Naive thymus-derived CD8-positive, alpha-beta T cell (primary cell): ENCODE measurements around the gene CYP1A2. TPM values are rescaled to one million over a fixed set of nuclear protein-coding genes. Genes with fewer than 3 reads are reported as not detected.

Source experiments
- ATAC-seq, 2 donors: fragments of 150-1000 bp; cut with Tn5 transposase in 1 of 2; sonication (Bioruptor Pico), chemical (Tn5 transposase) in 1 of 2; 1 replicate in 1 of 2; 2 replicates in 1 of 2; pipeline ENCODE4 v1.10.0; 2021; ENCODE audit warnings: mild to moderate bottlenecking in 2 of 2, moderate library complexity in 2 of 2
- POLR2A ChIA-PET: fragments of 350-600 bp; sonication (Branson Sonifier 250); formaldehyde crosslinking; loops from one replicate; lab custom pipeline; 2021; ENCODE audit warnings: antibody characterized with exemption; lab: Charles Lee
- DNase-seq, 10 donors: peaks; one replicate each; pipeline versions ENCODE4 v3.0.0 to v3.0.0-alpha.2; 2020 to 2022
- H3K27ac Mint-ChIP-seq, 10 donors: one replicate each; pipeline ENCODE4 v1.8.0; 2020 to 2022; ENCODE audit warnings: mild to moderate bottlenecking in 10 of 10, mixed read lengths in 10 of 10, moderate library complexity in 4 of 10, inconsistent platforms in 1 of 10
- H3K27me3 Mint-ChIP-seq, 5 donors: one replicate each; pipeline ENCODE4 v1.8.0; 2021 to 2022; ENCODE audit warnings: mixed read lengths in 5 of 5
- H3K36me3 Mint-ChIP-seq, 3 donors: one replicate each; pipeline ENCODE4 v1.8.0; 2020 to 2022; ENCODE audit warnings: mixed read lengths in 3 of 3, mild to moderate bottlenecking in 2 of 3, inconsistent platforms in 1 of 3
- H3K4me1 Mint-ChIP-seq, 4 donors: one replicate each; pipeline ENCODE4 v1.8.0; 2021 to 2022; ENCODE audit warnings: mixed read lengths in 4 of 4
- H3K4me3 Mint-ChIP-seq, 10 donors: one replicate each; pipeline ENCODE4 v1.8.0; 2020 to 2022; ENCODE audit warnings: mild to moderate bottlenecking in 10 of 10, mixed read lengths in 10 of 10, moderate library complexity in 6 of 10, inconsistent platforms in 1 of 10
- H3K9me3 Mint-ChIP-seq, 9 donors: one replicate each; pipeline ENCODE4 v1.8.0; 2020 to 2022; ENCODE audit warnings: mixed read lengths in 9 of 9, mild to moderate bottlenecking in 3 of 9, inconsistent platforms in 1 of 9, moderate library complexity in 1 of 9
- polyA plus RNA-seq, 3 donors: library from polyadenylated mRNA; unstranded; fragments of 300-500 nt; fragmentation: Illumina TruSeq; gene quantifications; one replicate each; pipeline ENCODE4 v1.2.3, GENCODE V29; 2021
- total RNA-seq, 8 experiments: library from RNA in 2 of 8; stranded (reverse) in 2 of 8; gene quantifications; one replicate each; pipeline ENCODE4 v1.2.3 and lab custom pipeline; 2021 to 2026

The CYP1A2 gene
- total and polyA plus RNA-seq, 5 experiments from 2014 or later, result not detected

DNA sequence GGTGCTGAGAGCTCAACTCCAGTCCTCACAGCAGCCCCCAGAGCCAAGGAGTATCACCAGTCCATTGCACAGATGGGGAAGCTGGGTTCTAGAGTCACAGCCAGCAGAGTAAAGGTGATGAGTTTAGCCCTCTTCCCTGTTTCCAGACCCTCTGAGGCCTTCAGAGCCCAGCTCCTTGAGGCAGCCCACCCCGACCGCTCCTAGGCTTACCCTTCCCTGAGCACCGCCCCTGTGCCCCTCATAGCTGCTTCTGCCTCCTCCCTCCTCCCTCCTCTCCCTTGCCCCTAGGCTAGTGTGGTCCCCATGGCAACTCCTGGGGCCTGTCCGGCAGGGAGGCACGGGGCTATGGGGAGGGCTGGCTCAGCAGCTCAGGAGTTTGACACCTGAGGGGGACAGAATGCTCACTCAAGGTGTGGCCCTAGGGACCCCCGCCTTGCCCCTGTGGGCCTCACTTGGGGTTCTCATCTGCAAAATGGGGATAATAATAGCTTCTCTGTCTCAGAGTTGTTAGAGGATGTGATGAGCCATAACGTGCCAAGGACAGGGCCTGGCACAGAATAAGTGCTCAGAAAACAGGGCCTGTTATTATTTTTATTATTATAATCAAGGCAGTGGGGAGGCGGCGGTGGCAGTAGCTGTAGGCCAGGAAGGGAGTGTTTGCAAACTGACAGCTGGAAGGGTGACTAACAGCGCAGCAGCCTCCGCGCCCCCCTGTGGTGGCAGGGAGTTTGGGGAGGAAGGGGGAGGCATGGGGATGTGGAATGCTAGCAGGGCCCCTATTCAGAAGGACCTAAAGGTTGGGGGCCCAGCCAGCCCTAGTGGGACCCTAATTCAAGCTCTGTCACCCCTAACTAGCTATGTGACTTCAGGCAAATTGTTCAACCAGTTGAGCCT, 44.7 kb downstream of the CYP1A2 start:
- DNase-seq, result peak; percentile 67 to 86 (median 72)
- ATAC-seq, result peak; percentile 46 to 48
- Mint-ChIP-seq H3K27ac (peak overlapping the region; percentile 81 to 94 (median 90)), H3K9me3 (no peaks in the 10 kb centered on the region), H3K4me3 (peak overlapping the region; percentile 61 to 96 (median 82)), H3K27me3 (no peaks in the 10 kb centered on the region), H3K36me3 (peaks cover 0 to 24% (median 0%) of the 10 kb centered on the region in 3 donors), H3K4me1 (peaks cover 40 to 93% (median 89%) of the 10 kb centered on the region in 4 donors)
- POLR2A ChIA-PET, result interaction anchor here (0.6 to 32.7 kb wide), 11 partner anchors 2 to 166 kb away, joined by 3 to 1300 read pairs (median 4); partner anchors contain the start of genes CSK, FAM219B and LMAN1L

GRCh38 chr15:74794248-74794969, 45.8 kb downstream of the CYP1A2 start:
- Mint-ChIP-seq H3K4me1 (peaks cover 38 to 93% (median 89%) of the 10 kb centered on the region in 4 donors), H3K4me3 (peak overlapping the region in 9 of 10 donors; percentile 32 to 78 (median 71)), H3K36me3 (peaks cover 0 to 32% (median 0%) of the 10 kb centered on the region in 3 donors), H3K9me3 (no peaks in the 10 kb centered on the region), H3K27ac (peak overlapping the region; percentile 85 to 96 (median 93)), H3K27me3 (no peaks in the 10 kb centered on the region)
- POLR2A ChIA-PET, result interaction anchor here (0.6 to 32.7 kb wide), 5 partner anchors 0 to 162 kb away, joined by 3 to 1300 read pairs (median 3); partner anchors contain the start of gene CSK
- ATAC-seq (peak in 1 of 2 donors; percentile 19), DNase-seq (no peak)

- peak; percentile 23 to 49 for ATAC-seq
- Mint-ChIP-seq H3K9me3 (no peaks in the 10 kb centered on the region), H3K4me3 (peak overlapping the region in 9 of 10 donors; percentile 32 to 78 (median 71)), H3K36me3 (peaks cover 0 to 33% (median 0%) of the 10 kb centered on the region in 3 donors), H3K4me1 (peaks cover 35 to 93% (median 89%) of the 10 kb centered on the region in 4 donors), H3K27ac (peak overlapping the region; percentile 85 to 96 (median 93)), H3K27me3 (no peaks in the 10 kb centered on the region)
- no peak for DNase-seq
- POLR2A ChIA-PET, result interaction anchor here (1.6 to 32.7 kb wide), 3 partner anchors 0 to 162 kb away, joined by 3 to 1300 read pairs (median 1300); partner anchors contain the start of gene CSK
Measured at GRCh38 chr15:74794970-74795349, 46.3 kb downstream of the CYP1A2 start.

DNA sequence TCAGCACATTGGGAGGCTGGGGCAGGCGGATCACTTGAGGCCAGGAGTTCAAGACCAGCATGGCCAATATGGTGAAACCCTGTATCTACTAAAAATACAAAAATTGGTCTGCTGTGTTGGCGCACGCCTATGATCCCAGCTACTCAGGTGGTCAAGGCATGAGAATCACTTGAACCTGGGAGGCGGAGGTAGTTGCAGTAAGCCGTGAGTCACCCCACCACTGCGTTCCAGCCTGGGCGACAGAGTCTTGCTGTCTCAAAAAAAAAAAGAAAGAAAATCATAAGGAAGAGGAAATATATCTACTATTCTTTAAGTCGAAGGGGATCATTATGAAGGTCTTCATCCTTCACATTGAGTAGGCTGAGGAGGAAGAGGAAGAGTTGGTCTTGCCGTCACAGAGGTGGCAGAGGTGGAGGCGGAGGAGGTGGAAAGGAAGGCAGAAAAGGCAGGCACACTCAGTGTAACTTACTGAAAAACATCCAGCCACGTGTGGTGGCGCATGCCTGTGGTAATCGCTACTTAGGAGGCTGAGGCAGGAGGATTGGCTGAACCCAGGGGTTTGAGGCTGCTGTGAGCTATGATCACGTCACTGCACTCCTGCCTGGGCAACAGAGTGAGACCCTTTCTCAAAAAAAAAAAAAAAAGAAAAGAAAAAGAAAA, 47.5 kb downstream of the CYP1A2 start:
- peak; percentile 23 to 27 for ATAC-seq
- Mint-ChIP-seq H3K4me3 (peak overlapping the region; percentile 41 to 82 (median 68)), H3K27me3 (no peaks in the 10 kb centered on the region), H3K4me1 (peaks cover 36 to 87% (median 85%) of the 10 kb centered on the region in 4 donors), H3K9me3 (no peaks in the 10 kb centered on the region), H3K36me3 (peaks cover 0 to 41% (median 0%) of the 10 kb centered on the region in 3 donors), H3K27ac (peak overlapping the region; percentile 85 to 94 (median 90))
- POLR2A ChIA-PET, result interaction anchor here (0.6 to 32.7 kb wide), 6 partner anchors 1 to 226 kb away, joined by 3 to 1300 read pairs (median 4); partner anchors contain the start of gene CSK
- DNase-seq, result peak in 4 of 10 donors; percentile 36 to 49 (median 44)

DNA sequence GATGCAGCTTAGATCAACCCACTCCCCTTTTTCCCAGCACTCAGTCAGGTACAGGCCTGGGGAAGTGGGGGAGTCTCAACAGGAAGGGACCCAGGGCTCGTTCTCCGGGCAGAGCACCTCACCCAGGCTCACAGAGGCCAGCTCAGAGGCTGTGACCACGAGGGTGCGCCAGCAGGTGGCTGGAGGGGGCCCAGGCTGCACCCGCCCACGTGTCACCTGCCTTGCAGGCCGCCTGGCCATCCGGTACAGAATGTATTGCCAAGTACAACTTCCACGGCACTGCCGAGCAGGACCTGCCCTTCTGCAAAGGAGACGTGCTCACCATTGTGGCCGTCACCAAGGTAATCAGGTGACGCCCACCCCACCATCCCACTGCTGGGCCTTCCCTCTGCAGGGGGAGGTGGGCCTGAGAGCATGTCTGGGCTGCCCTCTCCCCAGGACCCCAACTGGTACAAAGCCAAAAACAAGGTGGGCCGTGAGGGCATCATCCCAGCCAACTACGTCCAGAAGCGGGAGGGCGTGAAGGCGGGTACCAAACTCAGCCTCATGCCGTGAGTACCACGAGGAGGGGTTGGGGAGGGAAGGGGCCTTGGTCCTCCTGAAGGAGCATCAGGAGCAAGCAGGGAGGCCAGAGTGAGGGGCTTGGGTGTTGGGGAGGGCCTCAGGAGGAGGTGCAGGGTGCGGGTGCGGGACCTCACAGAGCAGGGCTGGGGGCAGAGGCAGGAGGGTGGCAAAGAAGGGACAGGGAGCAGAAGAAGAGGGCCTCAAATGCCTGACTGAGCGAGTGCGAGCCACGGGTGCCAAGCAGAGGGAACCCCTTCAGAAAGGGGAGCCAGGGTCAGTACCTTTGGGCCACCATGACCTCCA, 50.0 kb downstream of the CYP1A2 start:
- Mint-ChIP-seq H3K9me3 (no peaks in the 10 kb centered on the region), H3K4me3 (peak overlapping the region in 5 of 10 donors; percentile 26 to 62 (median 58)), H3K4me1 (peaks cover 24 to 64% (median 59%) of the 10 kb centered on the region in 4 donors), H3K27me3 (no peaks in the 10 kb centered on the region), H3K27ac (peak overlapping the region; percentile 84 to 96 (median 90)), H3K36me3 (peaks cover 0 to 54% (median 0%) of the 10 kb centered on the region in 3 donors)
- POLR2A ChIA-PET, result interaction anchor here (1.2 to 32.7 kb wide), 4 partner anchors 4 to 103 kb away, joined by 4 to 1300 read pairs (median 652); partner anchors contain the start of gene CSK
- no peak for DNase-seq
- ATAC-seq, result no peak

GRCh38 chr15:74799255-74799855, 50.7 kb downstream of the CYP1A2 start:
- Mint-ChIP-seq H3K4me1 (peaks cover 28 to 60% (median 56%) of the 10 kb centered on the region in 4 donors), H3K27ac (peak overlapping the region; percentile 80 to 96 (median 90)), H3K9me3 (no peaks in the 10 kb centered on the region), H3K36me3 (peaks cover 0 to 60% (median 0%) of the 10 kb centered on the region in 3 donors), H3K27me3 (no peaks in the 10 kb centered on the region), H3K4me3 (peak overlapping the region in 5 of 10 donors; percentile 6 to 62 (median 43))
- POLR2A ChIA-PET, result interaction anchor here (0.6 to 32.7 kb wide), 5 partner anchors 16 to 609 kb away, joined by 3 to 1300 read pairs (median 4); partner anchors contain the start of gene CSK
- ATAC-seq (peak; percentile 7 to 24), DNase-seq (no peak)

- Mint-ChIP-seq H3K27ac (peak overlapping the region; percentile 80 to 96 (median 90)), H3K27me3 (no peaks in the 10 kb centered on the region), H3K4me3 (peak overlapping the region in 9 of 10 donors; percentile 14 to 82 (median 22)), H3K36me3 (peaks cover 0 to 61% (median 0%) of the 10 kb centered on the region in 3 donors), H3K9me3 (no peaks in the 10 kb centered on the region), H3K4me1 (peaks cover 26 to 57% (median 53%) of the 10 kb centered on the region in 4 donors)
- ATAC-seq (peak; percentile 84 to 95), DNase-seq (peak; percentile 80 to 92 (median 88))
- POLR2A ChIA-PET, result interaction anchor here (0.6 to 32.7 kb wide), 6 partner anchors 17 to 610 kb away, joined by 3 to 1300 read pairs (median 4); partner anchors contain the start of gene CSK
Measured at GRCh38 chr15:74799856-74800558, 51.4 kb downstream of the CYP1A2 start.

DNA sequence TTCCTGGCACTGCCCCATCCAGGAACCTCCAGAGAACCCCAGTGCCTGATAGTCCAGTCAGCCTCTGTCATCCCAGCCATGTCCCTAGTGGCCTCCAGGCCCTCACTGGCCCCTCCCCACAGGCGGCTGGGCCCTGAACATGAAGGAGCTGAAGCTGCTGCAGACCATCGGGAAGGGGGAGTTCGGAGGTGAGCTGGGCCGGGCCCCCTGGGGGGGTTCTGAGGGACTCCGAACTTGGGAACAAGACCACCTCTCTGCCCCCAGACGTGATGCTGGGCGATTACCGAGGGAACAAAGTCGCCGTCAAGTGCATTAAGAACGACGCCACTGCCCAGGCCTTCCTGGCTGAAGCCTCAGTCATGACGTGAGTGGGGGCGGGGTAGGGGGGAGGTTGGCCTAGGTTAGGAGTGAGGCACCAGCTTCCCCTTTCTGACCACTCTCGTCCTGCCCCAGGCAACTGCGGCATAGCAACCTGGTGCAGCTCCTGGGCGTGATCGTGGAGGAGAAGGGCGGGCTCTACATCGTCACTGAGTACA, 52.0 kb downstream of the CYP1A2 start:
- Mint-ChIP-seq H3K9me3 (no peaks in the 10 kb centered on the region), H3K36me3 (peaks cover 0 to 61% (median 0%) of the 10 kb centered on the region in 3 donors), H3K4me3 (no peak overlapping the region), H3K4me1 (peaks cover 22 to 51% (median 47%) of the 10 kb centered on the region in 4 donors), H3K27me3 (no peaks in the 10 kb centered on the region), H3K27ac (peak overlapping the region in 7 of 10 donors; percentile 80 to 96 (median 92))
- POLR2A ChIA-PET, result interaction anchor here (1.2 to 32.7 kb wide), 3 partner anchors 18 to 172 kb away, joined by 3 to 1300 read pairs (median 4); partner anchors contain the start of gene CSK
- ATAC-seq, result no peak
- no peak for DNase-seq

- Mint-ChIP-seq H3K4me1 (peaks cover 20 to 46% (median 42%) of the 10 kb centered on the region in 4 donors), H3K9me3 (no peaks in the 10 kb centered on the region), H3K4me3 (no peak overlapping the region), H3K36me3 (peaks cover 0 to 55% (median 0%) of the 10 kb centered on the region in 3 donors), H3K27ac (peak overlapping the region in 4 of 10 donors; percentile 10 to 81 (median 40)), H3K27me3 (no peaks in the 10 kb centered on the region)
- POLR2A ChIA-PET, result interaction anchor here (0.5 to 32.7 kb wide), 3 partner anchors 19 to 149 kb away, joined by 3 to 1300 read pairs (median 4); partner anchors contain the start of gene CSK
- ATAC-seq (no peak), DNase-seq (no peak)
Measured at GRCh38 chr15:74801311-74801997, 52.8 kb downstream of the CYP1A2 start.
